Bronchial epithelial cell (primary cell): ENCODE measurements around the gene THADA. TPM values are rescaled to one million over a fixed set of nuclear protein-coding genes. Genes with fewer than 3 reads are reported as not detected.

ENCODE experiments used
- DNase-seq: peaks from one replicate; pipeline ENCODE4 v3.0.0-alpha.2; 2010; ENCODE audit warnings: low read depth
- FAIRE-seq: peaks from 2 replicates; lab custom pipeline; 2011; peaks lifted over from hg19 to GRCh38; lab: Jason Lieb, UNC
- H3K27me3 ChIP-seq: 2 replicates; pipeline ENCODE4 v1.5.1; 2011; ENCODE audit warnings: low read length; ENCODE audit not compliant: control insufficient read depth, insufficient read depth
- H3K36me3 ChIP-seq: 2 replicates; pipeline ENCODE4 v1.5.1; 2011; ENCODE audit warnings: low read length; ENCODE audit not compliant: control insufficient read depth, insufficient read depth
- H3K4me3 ChIP-seq: 2 replicates; pipeline ENCODE4 v1.5.1; 2011; ENCODE audit warnings: mild to moderate bottlenecking, low read depth, low read length, control low read depth
- CTCF ChIP-seq: IDR thresholded peaks from 2 replicates; pipeline ENCODE4 v1.5.1; 2011; ENCODE audit warnings: mild to moderate bottlenecking, moderate library complexity, low read length, control low read depth, inconsistent platforms; ENCODE audit not compliant: insufficient read depth, severe bottlenecking
- total RNA-seq: library from RNA; depleted of rRNA; stranded (reverse); fragments of >200 nt; gene quantifications from 2 replicates; pipeline ENCODE4 v1.2.1, GENCODE V29; 2014

Gene THADA
- total RNA-seq, 1 donor from 2014 or later, result 25.8 TPM

DNA sequence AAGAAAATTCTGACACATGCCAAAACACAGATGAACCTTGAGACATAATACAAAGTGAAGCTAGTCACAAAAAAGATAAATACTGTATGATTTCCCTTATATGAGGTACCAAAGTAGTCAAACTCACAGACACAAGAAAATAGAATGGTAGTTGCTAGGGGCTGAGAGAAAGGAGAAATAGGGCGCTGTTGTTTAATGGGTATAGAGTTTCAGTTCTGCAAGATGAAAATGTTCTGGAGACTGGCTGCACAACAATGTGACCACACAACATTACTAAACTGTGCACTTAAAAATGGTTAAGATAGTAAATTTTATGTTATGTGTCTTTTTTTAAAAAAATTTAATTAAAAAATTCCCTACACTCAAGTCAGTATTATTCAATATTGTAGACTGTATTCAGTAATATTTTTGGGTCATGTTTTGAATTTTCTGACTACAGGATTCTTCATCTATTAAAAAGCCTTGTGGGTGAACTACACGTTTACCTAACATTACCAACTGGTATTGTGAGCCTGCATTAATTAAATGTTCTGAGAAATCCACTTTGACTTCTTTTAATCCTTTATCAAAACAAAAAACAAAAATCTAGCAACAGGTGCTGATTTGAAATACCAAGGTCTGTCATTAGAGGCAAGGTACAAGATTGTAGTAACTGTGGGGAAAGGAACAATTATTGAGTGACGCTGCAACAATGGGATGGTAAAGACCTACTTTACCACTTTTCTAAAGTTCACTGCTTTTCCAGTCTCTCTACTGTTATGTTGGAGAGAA lies 228.6 kb downstream of the THADA start:
- no peak for TF ChIP-seq CTCF

GRCh38 chr2:43363120-43363519 lies 232.7 kb downstream of the THADA start:
- FAIRE-seq (no peak), DNase-seq (no peak)
- TF ChIP-seq CTCF, result no peak
- no peaks in the 10 kb centered on the region for H3K36me3 ChIP-seq
- no peak overlapping the region for H3K4me3 ChIP-seq
- H3K27me3 ChIP-seq, result no peaks in the 10 kb centered on the region

More for the DNA sequence above, 228.6 kb downstream of the THADA start:
- H3K4me3 ChIP-seq, result no peak overlapping the region
- FAIRE-seq, result no peak
- H3K36me3 ChIP-seq, result no peaks in the 10 kb centered on the region
- no peak for DNase-seq
- no peaks in the 10 kb centered on the region for H3K27me3 ChIP-seq

GRCh38 chr2:43361286-43361685 lies 234.6 kb downstream of the THADA start:
- H3K4me3 ChIP-seq, result no peak overlapping the region
- no peak for TF ChIP-seq CTCF
- H3K36me3 ChIP-seq, result no peaks in the 10 kb centered on the region
- no peaks in the 10 kb centered on the region for H3K27me3 ChIP-seq
- DNase-seq (no peak), FAIRE-seq (no peak)

GRCh38 chr2:43360137-43360536 lies 235.7 kb downstream of the THADA start:
- TF ChIP-seq CTCF, result no peak
- FAIRE-seq (no peak), DNase-seq (no peak)
- Histone ChIP-seq H3K4me3 (no peak overlapping the region), H3K36me3 (no peaks in the 10 kb centered on the region), H3K27me3 (no peaks in the 10 kb centered on the region)

DNA sequence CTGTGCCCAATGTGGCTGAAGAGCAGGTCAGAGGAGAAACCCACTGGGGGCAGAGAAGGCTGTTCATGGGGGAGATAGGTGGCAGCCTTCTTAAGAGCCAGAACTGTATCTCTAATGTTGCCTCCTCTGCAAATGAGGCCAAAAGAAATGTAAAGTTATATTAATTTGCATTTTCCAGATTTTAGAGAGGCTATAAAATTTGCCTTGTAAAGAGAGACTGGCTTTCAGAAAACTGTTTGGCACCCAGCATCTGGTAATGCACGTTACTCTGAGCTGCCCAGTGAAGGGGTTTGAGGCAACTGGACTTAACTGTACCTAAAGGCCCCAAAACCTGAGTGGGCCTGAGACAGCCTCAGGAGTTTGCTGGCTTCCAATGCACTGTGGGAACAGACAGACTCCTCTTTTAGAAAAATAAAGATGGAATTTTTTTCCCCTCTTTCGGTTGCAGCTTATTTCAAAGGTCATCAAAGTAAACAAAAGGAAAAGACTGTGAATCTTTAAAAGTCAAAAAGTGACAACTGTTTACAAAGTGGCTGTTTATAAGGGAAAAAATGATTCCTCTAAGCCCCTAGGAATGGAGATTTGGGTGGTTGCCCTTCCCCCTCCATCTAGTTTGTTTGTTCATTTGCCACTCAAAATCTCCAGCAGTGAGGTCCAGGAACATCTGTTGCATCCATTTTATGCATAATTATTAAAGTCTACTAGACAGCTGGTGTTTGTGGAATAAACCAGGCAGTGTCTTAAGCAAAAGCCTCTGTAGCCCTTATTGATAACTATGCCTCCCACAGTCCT lies 237.2 kb downstream of the THADA start:
- no peaks in the 10 kb centered on the region for H3K27me3 ChIP-seq
- DNase-seq (no peak), FAIRE-seq (no peak)
- H3K4me3 ChIP-seq, result no peak overlapping the region
- TF ChIP-seq CTCF, result no peak
- H3K36me3 ChIP-seq, result no peaks in the 10 kb centered on the region
